ENCODE data around the gene IL17A. TPM values are rescaled to one million over a fixed set of nuclear protein-coding genes. Genes with fewer than 3 reads are reported as not detected.
A peak's percentile ranks its signal among the peaks of the same experiment; 100 is the strongest.

IL17A gene
- total RNA-seq, 1 donor from 2014 or later = not detected

DNA sequence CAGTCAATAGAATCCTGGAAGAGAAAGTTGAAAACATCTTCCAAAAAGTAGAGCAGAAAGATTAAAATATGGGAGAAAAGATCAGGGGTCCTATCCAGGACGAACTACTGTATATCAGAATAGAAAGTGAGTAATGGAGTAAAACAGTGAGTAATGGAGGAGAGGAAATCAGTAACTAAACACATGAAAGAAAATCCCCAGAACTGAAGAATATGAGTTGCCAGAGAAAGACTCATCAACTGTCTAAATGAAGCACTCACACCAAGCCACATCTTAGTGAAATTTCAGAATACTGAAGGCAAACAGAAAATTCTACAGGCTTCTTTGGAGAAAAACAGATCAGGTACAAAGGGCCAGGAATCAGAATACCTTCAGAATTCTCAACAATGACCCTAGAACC, 14.9 kb downstream of the IL17A start:
- Histone ChIP-seq H3K36me3 (ENCODE audit: control insufficient read depth, insufficient read depth, low read length) (no peaks in the 10 kb centered on the region), H3K27me3 (ENCODE audit: control insufficient read depth, insufficient read depth, low read length) (no peaks in the 10 kb centered on the region), H3K4me3 (ENCODE audit: low read depth, low read length) (no peak overlapping the region)
- TF ChIP-seq, protein P1, sequence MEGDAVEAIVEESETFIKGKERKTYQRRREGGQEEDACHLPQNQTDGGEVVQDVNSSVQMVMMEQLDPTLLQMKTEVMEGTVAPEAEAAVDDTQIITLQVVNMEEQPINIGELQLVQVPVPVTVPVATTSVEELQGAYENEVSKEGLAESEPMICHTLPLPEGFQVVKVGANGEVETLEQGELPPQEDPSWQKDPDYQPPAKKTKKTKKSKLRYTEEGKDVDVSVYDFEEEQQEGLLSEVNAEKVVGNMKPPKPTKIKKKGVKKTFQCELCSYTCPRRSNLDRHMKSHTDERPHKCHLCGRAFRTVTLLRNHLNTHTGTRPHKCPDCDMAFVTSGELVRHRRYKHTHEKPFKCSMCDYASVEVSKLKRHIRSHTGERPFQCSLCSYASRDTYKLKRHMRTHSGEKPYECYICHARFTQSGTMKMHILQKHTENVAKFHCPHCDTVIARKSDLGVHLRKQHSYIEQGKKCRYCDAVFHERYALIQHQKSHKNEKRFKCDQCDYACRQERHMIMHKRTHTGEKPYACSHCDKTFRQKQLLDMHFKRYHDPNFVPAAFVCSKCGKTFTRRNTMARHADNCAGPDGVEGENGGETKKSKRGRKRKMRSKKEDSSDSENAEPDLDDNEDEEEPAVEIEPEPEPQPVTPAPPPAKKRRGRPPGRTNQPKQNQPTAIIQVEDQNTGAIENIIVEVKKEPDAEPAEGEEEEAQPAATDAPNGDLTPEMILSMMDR (IDR thresholded peaks at IDR 0.05; ENCODE audit: insufficient read depth, low read length, poor library complexity, severe bottlenecking) = no peak
- DNase-seq (ENCODE audit: low read depth) = no peak

GRCh38 chr6:52201493-52201892, 15.3 kb downstream of the IL17A start:
- no peak overlapping the region for H3K4me3 ChIP-seq (ENCODE audit: low read depth, low read length)
- H3K36me3 ChIP-seq (ENCODE audit: control insufficient read depth, insufficient read depth, low read length) = no peaks in the 10 kb centered on the region
- DNase-seq (ENCODE audit: low read depth) = no peak
- no peaks in the 10 kb centered on the region for H3K27me3 ChIP-seq (ENCODE audit: control insufficient read depth, insufficient read depth, low read length)
- TF ChIP-seq, protein P1 (IDR thresholded peaks at IDR 0.05; ENCODE audit: insufficient read depth, low read length, poor library complexity, severe bottlenecking) = no peak

DNA sequence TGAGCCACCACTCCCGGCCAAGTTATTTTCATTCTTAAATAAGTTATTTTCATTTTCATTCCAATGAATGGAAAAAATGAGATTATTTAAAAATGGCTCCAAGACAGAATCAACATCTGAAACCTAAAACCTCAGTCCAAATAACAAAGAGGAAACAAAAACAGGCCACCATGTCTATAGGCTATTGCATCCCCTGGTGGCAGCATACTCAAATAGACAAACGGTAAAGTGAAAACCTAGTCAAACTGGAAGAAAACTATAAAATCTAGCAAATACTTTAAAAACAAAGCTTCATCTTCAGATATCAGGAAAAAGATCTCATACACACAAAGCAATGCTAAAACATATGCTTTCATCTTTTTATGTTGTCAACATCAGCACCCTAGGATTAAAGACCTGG, 20.9 kb downstream of the IL17A start:
- Histone ChIP-seq H3K27me3 (ENCODE audit: control insufficient read depth, insufficient read depth, low read length) (no peaks in the 10 kb centered on the region), H3K4me3 (ENCODE audit: low read depth, low read length) (no peak overlapping the region), H3K36me3 (ENCODE audit: control insufficient read depth, insufficient read depth, low read length) (no peaks in the 10 kb centered on the region)
- no peak for DNase-seq (ENCODE audit: low read depth)
- TF ChIP-seq, protein P1 (IDR thresholded peaks at IDR 0.05; ENCODE audit: insufficient read depth, low read length, poor library complexity, severe bottlenecking) = peak; percentile 14

DNA sequence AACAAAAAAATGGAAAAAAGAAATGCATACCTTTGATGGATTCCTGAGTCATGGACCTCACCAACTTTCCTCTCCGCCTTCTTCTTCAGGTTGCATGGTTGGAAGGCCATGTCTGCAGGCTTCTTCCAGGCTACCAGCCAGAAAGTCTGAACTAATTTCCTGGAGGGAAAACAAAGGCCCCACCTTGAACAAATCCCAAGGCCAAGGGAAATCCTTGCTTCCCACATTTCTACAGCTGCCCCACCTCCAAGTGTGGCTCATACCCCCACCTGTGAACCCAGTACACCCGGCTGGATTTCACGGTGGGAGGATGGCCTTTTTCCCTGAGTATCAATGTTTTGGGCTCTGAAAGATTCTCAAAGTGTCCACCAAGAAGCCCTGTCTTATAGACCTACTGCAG, 22.4 kb downstream of the IL17A start:
- TF ChIP-seq, protein P1 (IDR thresholded peaks at IDR 0.05; ENCODE audit: insufficient read depth, low read length, poor library complexity, severe bottlenecking) = no peak
- no peaks in the 10 kb centered on the region for H3K27me3 ChIP-seq (ENCODE audit: control insufficient read depth, insufficient read depth, low read length)

DNA sequence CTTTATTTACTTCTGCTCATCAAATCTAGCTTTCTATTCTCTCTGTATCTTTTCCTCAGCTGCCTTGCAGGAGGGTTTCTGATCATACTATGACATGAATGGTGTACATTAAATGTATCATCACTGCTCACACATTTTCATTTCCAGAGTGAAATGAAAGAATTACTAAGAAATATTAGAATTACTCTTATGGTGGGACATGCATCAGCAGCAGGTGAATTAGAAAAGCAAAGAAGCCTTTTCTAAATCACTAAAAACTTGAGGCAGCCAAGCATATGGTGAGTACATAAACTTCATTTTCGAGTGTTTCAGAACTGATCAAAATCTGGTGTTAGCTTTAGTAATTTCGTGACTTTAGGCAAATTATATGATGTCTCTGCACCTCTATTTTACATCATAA, 23.6 kb downstream of the IL17A start:
- H3K27me3 ChIP-seq (ENCODE audit: control insufficient read depth, insufficient read depth, low read length) = no peaks in the 10 kb centered on the region
- no peaks in the 10 kb centered on the region for H3K36me3 ChIP-seq (ENCODE audit: control insufficient read depth, insufficient read depth, low read length)
- DNase-seq (ENCODE audit: low read depth) = no peak
- H3K4me3 ChIP-seq (ENCODE audit: low read depth, low read length) = no peak overlapping the region
- TF ChIP-seq, protein P1 (IDR thresholded peaks at IDR 0.05; ENCODE audit: insufficient read depth, low read length, poor library complexity, severe bottlenecking) = no peak

More for the DNA sequence above, 22.4 kb downstream of the IL17A start:
- no peak overlapping the region for H3K4me3 ChIP-seq (ENCODE audit: low read depth, low read length)
- no peaks in the 10 kb centered on the region for H3K36me3 ChIP-seq (ENCODE audit: control insufficient read depth, insufficient read depth, low read length)
- no peak for DNase-seq (ENCODE audit: low read depth)

- H3K4me3 ChIP-seq (ENCODE audit: low read depth, low read length) = no peak overlapping the region
- no peak for DNase-seq (ENCODE audit: low read depth)
- TF ChIP-seq, protein P1 (IDR thresholded peaks at IDR 0.05; ENCODE audit: insufficient read depth, low read length, poor library complexity, severe bottlenecking) = no peak
These were observed 24.1 kb downstream of the IL17A start for GRCh38 chr6:52210227-52210626.

More at GRCh38 chr6:52210227-52210626, 24.1 kb downstream of the IL17A start:
- Histone ChIP-seq H3K27me3 (ENCODE audit: control insufficient read depth, insufficient read depth, low read length) (no peaks in the 10 kb centered on the region), H3K36me3 (ENCODE audit: control insufficient read depth, insufficient read depth, low read length) (no peaks in the 10 kb centered on the region)

Measured in kidney epithelial cell (primary cell).